Inflammatory macrophage (primary cell): ENCODE measurements around the gene SLC20A1.
"Not testable (repeated sequence)": the region's sequence is repeated elsewhere in the genome, so short reads cannot be mapped to it uniquely, and the experiment has no call there.

Experiments used
- DNase-seq, 2 donors: peaks; one replicate each; pipeline ENCODE4 v3.0.0-alpha.2; 2020 to 2022
- total RNA-seq, 18 experiments: gene quantifications; one replicate each; lab custom pipeline; 2026; ENCODE audit warnings: mixed read lengths in 6 of 18, inconsistent platforms in 2 of 18; lab: John Stamatoyannopoulos, UW

SLC20A1 gene, protein sequence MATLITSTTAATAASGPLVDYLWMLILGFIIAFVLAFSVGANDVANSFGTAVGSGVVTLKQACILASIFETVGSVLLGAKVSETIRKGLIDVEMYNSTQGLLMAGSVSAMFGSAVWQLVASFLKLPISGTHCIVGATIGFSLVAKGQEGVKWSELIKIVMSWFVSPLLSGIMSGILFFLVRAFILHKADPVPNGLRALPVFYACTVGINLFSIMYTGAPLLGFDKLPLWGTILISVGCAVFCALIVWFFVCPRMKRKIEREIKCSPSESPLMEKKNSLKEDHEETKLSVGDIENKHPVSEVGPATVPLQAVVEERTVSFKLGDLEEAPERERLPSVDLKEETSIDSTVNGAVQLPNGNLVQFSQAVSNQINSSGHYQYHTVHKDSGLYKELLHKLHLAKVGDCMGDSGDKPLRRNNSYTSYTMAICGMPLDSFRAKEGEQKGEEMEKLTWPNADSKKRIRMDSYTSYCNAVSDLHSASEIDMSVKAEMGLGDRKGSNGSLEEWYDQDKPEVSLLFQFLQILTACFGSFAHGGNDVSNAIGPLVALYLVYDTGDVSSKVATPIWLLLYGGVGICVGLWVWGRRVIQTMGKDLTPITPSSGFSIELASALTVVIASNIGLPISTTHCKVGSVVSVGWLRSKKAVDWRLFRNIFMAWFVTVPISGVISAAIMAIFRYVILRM
- total RNA-seq = 47.7 to 405 (median 248) reads per million in 18 experiments

DNA sequence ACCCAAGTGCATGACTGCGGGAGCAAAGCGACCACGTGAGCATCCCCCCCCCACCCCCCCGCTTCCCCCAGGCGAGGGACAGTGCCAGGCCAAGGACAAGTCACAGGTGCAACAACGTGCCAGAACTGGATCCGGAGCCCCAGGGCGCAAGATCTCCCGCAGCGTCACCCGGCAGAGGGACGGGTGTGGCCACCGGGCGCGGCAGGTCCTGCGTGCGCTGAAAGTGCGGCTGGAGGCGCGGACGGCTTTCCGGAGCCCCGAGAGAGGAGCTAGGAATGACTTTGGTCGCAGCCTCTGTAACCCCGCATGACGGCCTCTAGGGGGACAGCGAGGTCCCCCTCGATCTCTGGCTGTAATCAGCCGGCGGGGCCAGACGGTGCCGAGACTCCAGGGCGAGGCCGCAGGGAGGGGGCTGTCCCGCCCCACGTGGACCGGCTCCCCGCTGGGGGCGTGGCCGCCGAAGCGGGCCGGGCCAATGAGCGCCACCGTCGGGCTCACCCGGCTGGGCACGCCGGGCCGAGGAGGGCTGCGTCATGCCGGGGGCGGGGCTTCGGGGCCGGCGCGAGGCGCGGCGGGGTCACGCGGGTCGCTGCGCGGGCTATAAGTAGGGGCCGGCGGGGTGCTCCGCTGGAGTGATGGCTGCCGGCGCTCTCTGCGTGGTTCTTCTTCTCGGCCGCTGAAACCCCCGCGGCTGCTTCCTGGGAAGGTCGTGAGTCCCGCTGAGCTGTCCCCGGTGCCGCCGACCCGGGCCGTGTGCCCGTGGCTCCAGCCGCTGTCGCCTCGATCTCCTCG is at the start of gene SLC20A1:
TSS of gene SLC20A1 (plus strand) at position 630 of the 792 bp plus-strand sequence. CDS start 890 bp downstream, outside the sequence.
- peak; percentile 97 to 98 for DNase-seq

DNA sequence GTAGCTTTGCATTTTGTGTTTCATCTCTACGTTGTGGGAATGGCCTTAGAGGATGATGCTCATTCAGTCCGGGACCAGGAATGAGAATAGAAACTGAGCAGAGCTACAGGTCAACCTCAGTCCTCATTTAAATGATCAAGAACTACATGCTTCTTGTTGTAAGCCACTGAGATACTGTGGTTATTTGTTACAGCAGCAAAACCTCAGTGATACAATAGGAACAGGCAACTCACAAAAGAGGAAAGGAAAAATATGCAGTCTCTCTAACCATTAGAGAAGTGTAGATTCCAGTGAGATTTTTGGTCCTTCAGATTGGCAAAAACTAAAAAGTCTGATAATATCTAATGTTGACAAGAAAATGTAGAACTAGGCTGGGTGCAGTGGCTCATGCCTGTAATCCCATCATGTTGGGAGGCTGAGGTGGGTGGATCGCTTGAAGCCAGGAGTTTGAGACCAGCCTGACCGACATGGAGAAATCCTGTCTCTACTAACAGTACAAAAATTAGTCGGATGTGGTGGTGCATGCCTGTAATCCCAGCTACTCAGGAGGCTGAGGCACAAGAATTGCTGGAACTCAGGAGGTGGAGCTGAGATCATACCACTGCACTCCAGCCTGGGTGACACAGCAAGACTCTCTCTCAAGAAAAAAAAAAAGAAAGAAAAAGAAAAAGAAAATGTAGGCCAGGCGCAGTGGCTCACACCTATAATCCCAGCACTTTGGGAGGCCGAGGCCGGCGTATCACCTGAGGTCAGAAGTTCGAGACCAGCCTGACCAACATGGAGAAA is 48.0 kb upstream of the SLC20A1 start:
- no peak for DNase-seq

DNA sequence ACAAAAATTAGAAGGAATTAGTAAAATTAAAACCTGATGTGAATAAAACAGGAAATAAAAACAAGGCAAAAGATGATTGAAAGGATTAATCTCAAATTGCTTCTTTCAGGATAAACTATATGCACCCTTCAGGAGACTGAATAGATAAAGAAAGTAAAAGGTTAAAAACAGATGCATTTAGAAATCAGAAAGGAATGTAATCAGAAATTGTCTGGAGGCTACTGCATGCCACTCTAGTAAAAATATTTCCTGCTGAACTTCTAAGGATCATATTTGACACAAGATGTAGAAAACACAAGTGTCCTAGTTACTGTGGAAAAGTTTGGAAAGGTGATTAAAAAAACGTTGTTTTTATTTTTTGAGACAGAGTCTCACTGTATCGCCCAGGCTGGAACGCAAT is 45.1 kb upstream of the SLC20A1 start:
- DNase-seq = no peak

- no peak for DNase-seq
Observed at GRCh38 chr2:112601754-112602153, 44.0 kb upstream of the SLC20A1 start.

DNA sequence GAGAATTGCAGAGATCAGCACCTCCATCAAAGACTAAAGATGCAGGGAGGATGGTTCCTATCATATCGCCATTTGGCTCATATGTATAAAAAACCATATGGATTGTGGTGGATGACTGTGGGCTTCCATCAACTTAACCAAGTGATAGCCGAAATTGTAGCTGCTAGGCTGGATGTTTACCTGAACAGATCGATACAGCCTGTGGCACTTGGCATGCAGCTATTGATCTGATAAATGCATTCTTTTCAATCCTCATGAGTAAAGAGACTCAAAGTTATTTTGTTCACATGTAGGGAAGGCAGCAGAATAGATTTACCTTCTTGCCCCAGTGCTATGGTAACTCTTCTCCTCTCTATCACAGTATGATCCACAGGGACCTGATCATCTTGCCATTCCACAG is 42.8 kb upstream of the SLC20A1 start:
- no peak for DNase-seq

GRCh38 chr2:112603731-112604130 is 42.0 kb upstream of the SLC20A1 start:
- no peak for DNase-seq

- DNase-seq = no peak
Observed at GRCh38 chr2:112604952-112605351, 40.8 kb upstream of the SLC20A1 start.

- no peak for DNase-seq
Observed at GRCh38 chr2:112605926-112606325, 39.8 kb upstream of the SLC20A1 start.

- no peak for DNase-seq
Observed at GRCh38 chr2:112606547-112606946, 39.2 kb upstream of the SLC20A1 start.

GRCh38 chr2:112607680-112608438 is 37.9 kb upstream of the SLC20A1 start:
- DNase-seq = no peak

DNA sequence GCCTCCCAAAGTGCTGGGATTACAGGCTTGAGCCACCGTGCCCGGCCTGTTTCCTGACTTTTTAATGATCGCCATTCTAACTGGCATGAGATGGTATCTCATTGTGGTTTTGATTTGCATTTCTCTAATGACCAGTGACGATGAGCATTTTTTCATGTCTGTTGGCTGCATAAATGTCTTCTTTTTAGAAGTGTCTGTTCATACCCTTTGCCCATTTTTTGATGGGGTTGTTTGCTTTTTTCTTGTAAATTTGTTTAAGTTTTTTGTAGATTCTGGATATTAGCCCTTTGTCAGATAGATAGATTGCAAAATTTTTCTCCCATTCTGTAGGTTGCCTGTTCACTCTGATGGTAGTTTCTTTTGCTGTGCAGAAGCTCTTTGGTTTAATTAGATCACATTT is 36.4 kb upstream of the SLC20A1 start:
- DNase-seq = not testable (repeated sequence)

DNA sequence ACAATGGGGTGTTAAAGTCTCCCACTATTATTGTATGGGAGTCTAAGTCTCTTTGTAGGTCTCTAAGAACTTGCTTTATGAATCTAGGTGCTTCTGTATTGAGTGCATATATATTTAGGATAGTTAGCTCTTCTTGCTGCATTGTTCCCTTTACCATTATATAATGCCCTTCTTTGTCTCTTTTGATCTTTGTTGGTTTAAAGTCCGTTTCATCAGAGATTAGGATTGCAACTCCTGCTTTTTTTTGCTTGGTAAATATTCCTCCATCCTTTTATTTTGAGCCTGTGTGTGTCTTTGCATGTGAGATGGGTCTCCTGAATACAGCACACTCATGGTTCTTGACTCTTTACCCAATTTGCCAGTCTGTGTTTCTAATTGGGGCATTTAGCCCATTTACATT is 33.5 kb upstream of the SLC20A1 start:
- not testable (repeated sequence) for DNase-seq

GRCh38 chr2:112614201-112614840 is 31.4 kb upstream of the SLC20A1 start:
- no peak for DNase-seq

DNA sequence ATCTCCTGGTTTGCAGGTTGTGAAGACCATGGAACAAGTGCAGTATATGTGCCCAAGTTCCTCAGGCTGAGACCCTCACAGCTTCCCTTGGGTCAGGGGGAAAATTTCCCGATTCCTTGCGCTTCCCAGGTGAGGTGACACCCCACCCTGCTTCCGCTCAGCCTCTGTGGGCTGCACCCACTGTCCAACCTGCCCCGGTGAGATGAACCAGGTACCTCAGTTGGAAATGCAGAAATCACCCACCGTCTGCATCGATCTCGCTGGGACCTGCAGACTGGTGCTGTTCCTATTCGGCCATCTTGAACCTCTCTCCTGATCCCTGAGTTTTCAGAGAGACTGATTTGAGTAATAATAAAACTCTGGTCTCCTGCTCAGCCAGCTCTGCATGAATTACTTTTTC is 30.7 kb upstream of the SLC20A1 start:
- no peak for DNase-seq

GRCh38 chr2:112615798-112616197 is 29.9 kb upstream of the SLC20A1 start:
- not testable (repeated sequence) for DNase-seq

DNA sequence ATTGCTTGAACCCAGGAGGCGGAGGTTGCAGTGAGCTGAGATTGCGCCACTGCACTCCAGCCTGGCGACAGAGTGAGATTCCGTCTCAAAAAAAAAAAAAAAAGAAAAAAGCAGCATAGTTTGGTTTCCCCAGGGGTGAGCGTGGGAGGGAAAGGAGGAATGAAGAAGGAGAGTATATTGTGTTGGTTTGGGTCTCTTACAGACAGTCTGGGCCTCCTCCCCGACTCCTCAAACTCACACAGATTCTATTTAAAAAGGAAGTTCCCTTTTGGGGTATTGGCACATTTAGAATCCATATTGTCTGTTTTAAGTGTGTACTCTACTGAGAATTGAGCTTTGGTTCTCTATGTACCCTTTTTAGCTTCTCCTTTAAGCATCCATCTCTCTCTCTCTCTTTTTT is 27.4 kb upstream of the SLC20A1 start:
- peak in 1 of 2 donors; percentile 59 for DNase-seq

- DNase-seq = no peak
Observed at GRCh38 chr2:112621790-112622527, 23.8 kb upstream of the SLC20A1 start.

GRCh38 chr2:112622528-112622849 is 23.2 kb upstream of the SLC20A1 start:
- DNase-seq = peak; percentile 49 to 63

- DNase-seq = peak; percentile 61 to 73
Observed at GRCh38 chr2:112623913-112624777, 21.6 kb upstream of the SLC20A1 start.
